ENCODE results near the gene C1orf159.

Gene C1orf159

GRCh38 chr1:1130206-1131120 lies 14.6 kb upstream of the C1orf159 start:
- no peak for DNase-seq

- no peak for DNase-seq
Measured at GRCh38 chr1:1129381-1129821, 13.5 kb upstream of the C1orf159 start.

GRCh38 chr1:1128454-1129139 lies 12.7 kb upstream of the C1orf159 start:
- DNase-seq: no peak

DNA sequence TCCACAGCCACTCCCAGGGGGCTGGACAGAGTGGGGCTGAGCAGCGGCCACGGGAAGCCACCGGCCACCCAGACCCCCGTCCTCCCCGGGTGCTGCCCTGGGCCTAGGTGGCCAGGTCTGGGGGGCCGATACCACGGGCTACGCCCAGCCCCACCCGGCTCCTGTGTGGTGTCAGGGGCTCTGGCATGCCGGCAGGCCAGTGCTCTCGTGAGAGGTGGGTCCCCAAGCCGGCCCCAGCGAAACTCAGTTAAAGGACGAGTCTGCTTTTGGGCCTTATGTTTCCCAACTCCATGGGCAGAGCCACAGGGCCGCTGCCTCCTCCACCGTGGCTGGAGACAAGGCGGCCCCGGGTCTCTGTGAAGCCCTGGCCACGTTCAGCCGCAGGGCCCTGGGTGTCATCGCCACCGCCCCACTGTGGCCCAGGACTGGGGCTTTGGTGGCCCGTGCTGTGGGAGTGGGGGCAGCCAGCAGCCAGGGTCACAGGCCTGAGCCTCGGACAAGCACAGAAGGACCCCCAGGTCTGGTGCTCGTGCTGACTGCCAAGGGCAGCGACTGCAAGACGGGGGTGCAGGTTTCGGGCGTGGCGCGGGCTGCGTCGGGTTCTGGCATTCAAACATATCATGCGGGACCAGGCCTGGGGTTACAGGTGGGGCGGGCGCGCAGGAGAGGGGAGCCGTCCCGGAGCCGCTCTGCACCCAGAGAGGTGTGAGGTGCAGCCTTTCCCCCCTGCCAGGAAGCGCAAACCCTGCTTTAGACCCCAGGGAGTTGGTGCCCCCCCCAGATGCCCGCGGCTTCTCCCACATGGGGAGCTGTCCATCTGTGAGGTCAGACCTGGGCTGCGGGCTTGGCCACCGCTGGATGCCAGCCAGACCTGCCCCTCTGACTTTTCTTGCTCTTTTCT lies 11.9 kb upstream of the C1orf159 start:
- no peak for DNase-seq

GRCh38 chr1:1125945-1126344 lies 10.1 kb upstream of the C1orf159 start:
- DNase-seq: no peak

DNA sequence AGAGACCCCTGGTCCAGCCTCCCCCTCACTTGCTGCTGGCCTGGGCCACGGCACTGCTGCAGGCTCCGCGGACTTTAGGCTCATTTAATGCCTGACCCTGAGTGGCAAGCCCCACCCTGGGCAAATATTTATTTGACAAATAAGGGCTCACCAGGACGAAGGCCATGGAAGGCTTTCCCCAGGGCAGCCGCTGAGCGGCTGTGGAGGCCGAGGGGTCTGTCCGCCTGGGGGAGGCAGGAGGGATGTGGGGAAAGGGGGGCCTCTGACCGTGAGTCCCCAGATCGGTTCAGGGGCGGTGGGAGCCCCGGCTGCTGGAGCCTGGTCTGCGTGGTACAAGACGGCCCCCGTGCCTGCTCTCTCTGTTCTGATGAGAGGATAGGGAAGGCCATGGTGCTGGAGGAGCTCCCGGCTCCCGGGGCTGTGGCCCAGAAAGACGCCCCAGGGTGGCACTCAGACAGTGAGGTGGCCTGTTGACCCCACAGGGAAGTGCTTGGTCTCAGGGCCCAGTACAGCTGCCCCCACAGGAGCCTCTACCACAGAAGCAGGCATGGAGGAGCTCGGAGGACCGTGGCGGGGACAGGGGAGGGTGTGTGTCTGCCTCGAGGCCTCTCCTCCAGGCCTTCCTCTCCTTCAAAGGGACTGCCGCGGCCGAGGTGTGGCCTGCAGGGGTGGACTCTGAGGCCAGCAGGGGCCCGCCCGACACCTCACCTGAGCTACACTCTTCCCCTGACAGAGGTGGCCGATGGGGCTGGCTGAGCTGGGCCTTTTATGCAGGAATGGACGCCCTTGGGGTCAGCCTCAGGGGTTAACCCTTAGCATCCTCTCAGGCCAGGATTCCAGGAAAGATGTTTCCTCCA lies 9.1 kb upstream of the C1orf159 start:
- no peak for DNase-seq

- DNase-seq: no peak
Measured at GRCh38 chr1:1124508-1124785, 8.6 kb upstream of the C1orf159 start.

GRCh38 chr1:1123581-1124507 lies 8.0 kb upstream of the C1orf159 start:
- no peak for DNase-seq

GRCh38 chr1:1122981-1123480 lies 7.1 kb upstream of the C1orf159 start:
- no peak for DNase-seq

GRCh38 chr1:1122078-1122811 lies 6.4 kb upstream of the C1orf159 start:
- DNase-seq: peak; percentile 75

DNA sequence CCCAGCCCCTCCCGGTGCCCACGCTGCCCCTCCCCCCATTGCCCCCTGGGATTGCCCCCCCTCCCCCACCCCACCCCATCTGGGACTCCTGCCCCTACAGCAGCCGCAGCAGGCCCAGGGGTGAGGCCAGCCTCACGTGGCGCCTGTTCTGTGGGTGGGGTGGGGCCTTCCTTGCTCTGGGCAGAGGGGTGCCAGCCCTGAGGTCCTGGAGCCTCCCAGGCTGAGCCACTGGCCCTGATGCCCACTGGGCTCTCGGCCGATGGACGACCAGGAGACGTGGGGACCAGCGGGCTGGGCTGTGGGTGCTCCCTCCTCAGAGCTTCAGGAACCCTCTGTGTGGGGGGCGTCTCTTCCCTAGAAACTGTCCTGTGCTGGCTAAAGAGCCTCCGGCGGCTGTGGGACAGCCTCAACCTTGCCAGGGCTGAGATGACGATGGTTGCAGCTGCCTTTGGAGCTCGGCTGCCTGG lies 5.8 kb upstream of the C1orf159 start:
- DNase-seq: no peak

DNA sequence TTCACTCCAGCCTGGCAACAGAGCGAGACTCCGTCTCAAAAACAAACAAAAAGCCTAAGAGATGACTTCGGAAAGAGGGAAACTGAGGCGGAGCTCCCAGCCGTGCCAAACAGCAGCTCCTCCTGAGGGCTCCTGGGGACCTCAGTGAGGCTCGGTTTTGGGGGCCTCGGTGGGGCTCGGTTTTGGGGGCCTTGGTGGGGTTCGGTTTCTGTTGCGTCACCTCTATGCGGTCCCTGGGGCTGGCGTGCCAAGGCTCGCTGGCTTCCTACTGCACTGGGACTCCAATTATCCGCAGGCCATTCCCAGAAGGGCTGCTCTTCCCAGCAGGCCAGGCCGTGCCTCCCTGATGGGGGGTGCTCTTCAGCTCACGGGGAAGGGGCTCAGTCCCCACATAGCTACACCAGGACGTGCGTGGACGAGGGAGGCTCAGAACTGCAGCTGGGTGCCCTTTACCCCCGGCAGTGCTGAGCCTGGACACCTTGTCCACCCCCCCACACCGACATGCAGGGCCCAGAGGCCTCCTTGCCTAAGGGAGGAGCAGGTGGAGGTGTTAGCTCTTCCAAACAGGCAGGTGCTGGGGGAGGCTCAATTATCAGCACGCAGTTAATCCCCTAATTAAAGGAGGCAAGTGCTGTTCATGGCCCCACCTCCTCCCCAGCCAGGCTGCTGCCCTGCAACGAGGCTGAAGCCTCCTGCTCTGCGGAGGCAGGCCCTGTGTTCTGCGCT lies 5.1 kb upstream of the C1orf159 start:
- no peak for DNase-seq

- no peak for DNase-seq
Measured at GRCh38 chr1:1120096-1120495, 4.2 kb upstream of the C1orf159 start.

GRCh38 chr1:1119272-1119890 lies 3.5 kb upstream of the C1orf159 start:
- no peak for DNase-seq

GRCh38 chr1:1118876-1119220 lies 3.0 kb upstream of the C1orf159 start:
- no peak for DNase-seq

GRCh38 chr1:1118011-1118875 lies 2.4 kb upstream of the C1orf159 start:
- DNase-seq: no peak

- no peak for DNase-seq
Measured at GRCh38 chr1:1117469-1117831, 1.6 kb upstream of the C1orf159 start.
